CD14-positive monocyte (primary cell): ENCODE measurements around the gene DAPK1. TPM values are rescaled to one million over a fixed set of nuclear protein-coding genes. Genes with fewer than 3 reads are reported as not detected.

ENCODE experiments used
- DNase-seq, 3 donors: peaks; one replicate each; pipeline ENCODE4 v3.0.0-alpha.2; 2011 to 2022
- H2AFZ ChIP-seq: 2 replicates; pipeline ENCODE4 v1.6.0; 2012; ENCODE audit warnings: mild to moderate bottlenecking, low read depth, low read length, inconsistent platforms; ENCODE audit not compliant: insufficient read depth, poor library complexity, severe bottlenecking
- H3K27ac ChIP-seq, 2 donors: 1 replicate in 1 of 2; 2 replicates in 1 of 2; pipeline ENCODE4 v1.5.1; 2012 to 2013; ENCODE audit warnings: low read length in 2 of 2, control low read depth in 1 of 2, inconsistent platforms in 1 of 2, low read depth in 1 of 2, mild to moderate bottlenecking in 1 of 2
- H3K27me3 ChIP-seq, 2 donors: one replicate each; pipeline versions ENCODE4 v1.6.0 to v1.6.1; 2011 to 2013; ENCODE audit warnings: low read length in 2 of 2; ENCODE audit not compliant: control insufficient read depth in 2 of 2, insufficient read depth in 2 of 2
- H3K36me3 ChIP-seq, 2 donors: replicated peaks in 1 of 2; 1 replicate in 1 of 2; 2 replicates in 1 of 2; pipeline versions ENCODE4 v1.5.1 to v1.6.1; 2012 to 2013; ENCODE audit warnings: low read length in 2 of 2, control low read depth in 1 of 2, inconsistent platforms in 1 of 2, mild to moderate bottlenecking in 1 of 2; ENCODE audit not compliant: insufficient read depth in 2 of 2, control insufficient read depth in 1 of 2
- H3K4me1 ChIP-seq, 2 donors: 1 replicate in 1 of 2; 2 replicates in 1 of 2; pipeline versions ENCODE4 v1.5.1 to v1.6.1; 2012 to 2013; ENCODE audit warnings: low read length in 2 of 2, control low read depth in 1 of 2, inconsistent platforms in 1 of 2, mild to moderate bottlenecking in 1 of 2, moderate library complexity in 1 of 2; ENCODE audit not compliant: insufficient read depth in 2 of 2, control insufficient read depth in 1 of 2
- H3K4me2 ChIP-seq: replicated peaks from 2 replicates; pipeline ENCODE3; 2012; ENCODE audit warnings: low read length, moderate library complexity, mild to moderate bottlenecking; ENCODE audit not compliant: poor library complexity, severe bottlenecking; ENCODE audit errors: extremely low read depth
- H3K4me3 ChIP-seq, 3 experiments: fragments of 200-600 bp in 1 of 3; sonication (generic) in 1 of 3; replicated peaks in 1 of 3; 1 replicate in 2 of 3; 2 replicates in 1 of 3; pipeline ENCODE4 v1.5.1; 2011 to 2013; ENCODE audit warnings: low read length in 3 of 3, mild to moderate bottlenecking in 3 of 3, control low read depth in 2 of 3, low read depth in 2 of 3, inconsistent platforms in 1 of 3, moderate library complexity in 1 of 3
- H3K79me2 ChIP-seq: 2 replicates; pipeline ENCODE4 v1.6.0; 2012; ENCODE audit warnings: mild to moderate bottlenecking, control low read depth, inconsistent platforms, low read length, moderate library complexity; ENCODE audit not compliant: insufficient read depth
- H3K9ac ChIP-seq: 2 replicates; pipeline ENCODE4 v1.6.0; 2017; ENCODE audit warnings: low read length, mild to moderate bottlenecking; ENCODE audit not compliant: insufficient read depth, poor library complexity, severe bottlenecking
- H3K9me3 ChIP-seq, 2 donors: replicated peaks in 1 of 2; 1 replicate in 1 of 2; 2 replicates in 1 of 2; pipeline versions ENCODE4 v1.5.1 to v1.6.1; 2012 to 2013; ENCODE audit warnings: low read length in 2 of 2, control low read depth in 1 of 2; ENCODE audit not compliant: control insufficient read depth in 1 of 2, insufficient read depth in 1 of 2
- H4K20me1 ChIP-seq: 2 replicates; pipeline ENCODE4 v1.6.0; 2012; ENCODE audit warnings: mild to moderate bottlenecking, low read length, control low read depth, moderate library complexity; ENCODE audit not compliant: insufficient read depth
- H3K27ac Mint-ChIP-seq, 7 donors: one replicate each; pipeline ENCODE4 v1.8.0; 2020; ENCODE audit warnings: mild to moderate bottlenecking in 7 of 7, mixed read lengths in 7 of 7, moderate library complexity in 6 of 7, inconsistent platforms in 2 of 7
- H3K27me3 Mint-ChIP-seq, 3 donors: one replicate each; pipeline ENCODE4 v1.8.0; 2021 to 2022; ENCODE audit warnings: low read depth in 3 of 3, mild to moderate bottlenecking in 3 of 3, mixed read lengths in 3 of 3, moderate library complexity in 3 of 3, inconsistent platforms in 1 of 3
- H3K36me3 Mint-ChIP-seq, 2 donors: one replicate each; pipeline ENCODE4 v1.8.0; 2020; ENCODE audit warnings: mixed read lengths in 2 of 2, inconsistent platforms in 1 of 2, mild to moderate bottlenecking in 1 of 2
- H3K4me1 Mint-ChIP-seq: one replicate; pipeline ENCODE4 v1.8.0; 2020; ENCODE audit warnings: mild to moderate bottlenecking, mixed read lengths
- H3K4me3 Mint-ChIP-seq, 2 donors: one replicate each; pipeline ENCODE4 v1.8.0; 2020; ENCODE audit warnings: mild to moderate bottlenecking in 2 of 2, mixed read lengths in 2 of 2, moderate library complexity in 1 of 2
- H3K9me3 Mint-ChIP-seq, 7 donors: one replicate each; pipeline ENCODE4 v1.8.0; 2020 to 2022; ENCODE audit warnings: mixed read lengths in 7 of 7, mild to moderate bottlenecking in 6 of 7, moderate library complexity in 6 of 7, inconsistent platforms in 2 of 7
- CTCF ChIP-seq: fragments of 200-600 bp; IDR thresholded peaks from one replicate; pipeline ENCODE4 v1.8.0; 2022; ENCODE audit warnings: antibody characterized with exemption, mild to moderate bottlenecking
- WGBS: methylation state at CpG from one replicate; pipeline ENCODE4 v1.1.5; 2013; ENCODE audit warnings: missing lambda C conversion rate; ENCODE audit not compliant: insufficient coverage; 5-methylcytosine and 5-hydroxymethylcytosine counted together
- intact Hi-C, 2 donors: fragments of 100-400 bp; cut with micrococcal nuclease; formaldehyde crosslinking; loops; one replicate each; pipeline versions ENCODE4 v1.15.0 to v1.15.1; 2023
- polyA plus RNA-seq, 3 donors: library from polyadenylated mRNA; depleted of rRNA in 1 of 3; unstranded in 2 of 3; stranded (reverse) in 1 of 3; fragments of 300-500 nt in 2 of 3; fragments of >200 nt in 1 of 3; fragmentation: Illumina TruSeq in 2 of 3; gene quantifications; 1 replicate in 2 of 3; 2 replicates in 1 of 3; pipeline ENCODE4 v1.2.3, GENCODE V29; 2012 to 2021

The DAPK1 gene
- polyA plus RNA-seq, 3 donors, result 24.1 to 102 (median 44.4) TPM

DNA sequence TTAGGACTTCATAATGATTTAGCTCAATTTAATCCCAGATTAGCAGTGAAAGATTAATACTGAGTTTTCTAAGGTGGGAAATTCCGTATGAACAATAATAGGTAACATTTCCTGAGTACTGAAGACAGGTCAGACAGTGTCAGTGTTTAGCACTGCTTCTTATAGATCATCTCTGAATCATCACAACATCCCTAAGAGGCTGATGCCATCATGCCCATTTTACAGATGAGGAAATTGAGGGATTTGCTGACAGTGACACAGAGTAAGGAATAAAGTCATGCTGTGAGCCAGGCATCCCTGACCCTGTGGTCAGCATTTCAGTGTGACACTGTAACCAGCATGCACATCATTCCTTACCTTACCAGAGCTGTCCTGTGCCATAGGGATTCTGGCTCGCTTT lies 44.5 kb downstream of the DAPK1 start:
- Histone ChIP-seq H3K79me2 (no peaks in the 10 kb centered on the region), H2AFZ (no peak overlapping the region), H3K9me3 (no peaks in the 10 kb centered on the region), H3K9ac (no peak overlapping the region), H3K27me3 (no peaks in the 10 kb centered on the region), H3K27ac (no peak overlapping the region), H3K36me3 (peaks cover 12 to 49% of the 10 kb centered on the region in 2 donors), H3K4me3 (no peak overlapping the region), H3K4me1 (no peaks in the 10 kb centered on the region), H4K20me1 (peaks cover 46% of the 10 kb centered on the region), H3K4me2 (no peak overlapping the region)
- no peak overlapping the region for H3K4me3 Mint-ChIP-seq
- intact Hi-C loops, result no loop called here
- peaks cover 0 to 2% (median 0%) of the 10 kb centered on the region in 3 donors for H3K27me3 Mint-ChIP-seq
- H3K9me3 Mint-ChIP-seq, result no peaks in the 10 kb centered on the region
- WGBS, result no CpG with 5 or more reads among the region's 2 CpGs
- TF ChIP-seq CTCF, result no peak
- peak in 1 of 3 donors; percentile 52 for DNase-seq
- no peak overlapping the region for H3K27ac Mint-ChIP-seq
- peaks cover 8% of the 10 kb centered on the region for H3K4me1 Mint-ChIP-seq
- H3K36me3 Mint-ChIP-seq, result peaks cover 49 to 66% of the 10 kb centered on the region in 2 donors

- Histone ChIP-seq H2AFZ (no peak overlapping the region), H3K4me3 (no peak overlapping the region), H3K79me2 (peaks cover 2% of the 10 kb centered on the region), H3K36me3 (peaks cover 15 to 53% of the 10 kb centered on the region in 2 donors), H3K9me3 (no peaks in the 10 kb centered on the region), H4K20me1 (peaks cover 48% of the 10 kb centered on the region), H3K27ac (no peak overlapping the region), H3K9ac (no peak overlapping the region), H3K4me1 (no peaks in the 10 kb centered on the region), H3K4me2 (no peak overlapping the region), H3K27me3 (no peaks in the 10 kb centered on the region)
- H3K4me3 Mint-ChIP-seq, result no peak overlapping the region
- DNase-seq, result no peak
- no peak for TF ChIP-seq CTCF
- H3K27me3 Mint-ChIP-seq, result peaks cover 0 to 2% (median 0%) of the 10 kb centered on the region in 3 donors
- peaks cover 6% of the 10 kb centered on the region for H3K4me1 Mint-ChIP-seq
- H3K36me3 Mint-ChIP-seq, result peaks cover 48 to 66% of the 10 kb centered on the region in 2 donors
- H3K27ac Mint-ChIP-seq, result peak overlapping the region in 1 of 7 donors; percentile 32
- intact Hi-C loops, result no loop called here
- H3K9me3 Mint-ChIP-seq, result no peaks in the 10 kb centered on the region
Measured at GRCh38 chr9:87543251-87543650, 45.6 kb downstream of the DAPK1 start.
